ENCODE data around the gene SUSD4.

Gene SUSD4

DNA sequence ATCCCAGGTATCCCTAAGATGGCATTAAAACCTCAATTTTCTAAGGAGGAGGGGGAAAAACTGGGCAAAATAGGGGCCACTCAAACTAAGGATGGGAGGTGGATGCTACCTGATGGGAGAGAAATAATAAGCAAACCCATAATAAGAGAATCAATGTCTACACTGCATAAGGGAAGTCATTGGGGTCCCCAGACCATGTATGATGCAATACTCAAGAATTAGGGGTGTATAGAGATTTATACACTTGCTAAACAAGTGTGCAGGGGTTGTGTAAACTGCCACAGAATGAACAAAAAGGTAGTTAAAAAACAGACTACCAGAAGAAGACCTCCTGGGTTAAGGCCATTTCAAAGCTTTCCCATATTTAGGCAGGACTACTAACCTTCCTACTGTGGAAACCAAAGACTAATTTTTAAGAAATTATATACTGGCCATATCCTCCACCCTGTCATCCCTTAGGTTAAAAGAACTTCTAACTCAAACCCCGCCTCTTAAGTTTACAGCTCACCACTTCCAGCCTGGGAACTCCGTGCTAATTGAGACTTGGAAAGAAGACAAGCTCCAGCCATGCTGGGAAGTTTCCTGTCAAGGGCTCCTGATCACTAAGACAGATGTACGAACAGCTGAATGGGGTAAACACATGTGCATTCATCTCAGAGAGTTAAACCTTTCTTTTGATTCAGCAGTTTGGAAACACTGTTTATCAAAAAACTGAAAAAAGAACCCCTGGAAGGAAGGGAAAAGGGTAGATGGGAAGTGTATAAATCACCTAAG is 156.5 kb downstream of the SUSD4 start:
- DNase-seq = no peak

DNA sequence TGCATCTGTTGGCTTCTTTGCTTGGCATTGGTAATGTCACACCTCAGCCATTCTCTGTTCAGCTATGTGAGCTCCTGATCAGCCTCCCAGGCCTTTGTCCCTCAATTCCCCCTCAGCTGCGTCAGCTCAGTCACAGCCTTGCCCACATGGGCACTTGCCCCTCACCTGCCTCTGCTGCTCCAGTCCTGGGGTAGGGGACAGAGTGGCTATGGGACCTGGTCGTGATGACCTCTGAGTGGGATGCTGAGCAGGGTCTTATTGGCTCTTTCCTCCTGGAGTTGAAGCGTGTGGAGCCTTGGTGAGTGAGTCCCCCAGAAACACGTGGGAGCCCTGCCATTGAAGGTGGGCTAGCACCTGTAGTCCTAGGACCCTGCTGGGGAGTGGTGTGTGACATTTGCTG is 159.6 kb downstream of the SUSD4 start:
- DNase-seq = no peak

DNA sequence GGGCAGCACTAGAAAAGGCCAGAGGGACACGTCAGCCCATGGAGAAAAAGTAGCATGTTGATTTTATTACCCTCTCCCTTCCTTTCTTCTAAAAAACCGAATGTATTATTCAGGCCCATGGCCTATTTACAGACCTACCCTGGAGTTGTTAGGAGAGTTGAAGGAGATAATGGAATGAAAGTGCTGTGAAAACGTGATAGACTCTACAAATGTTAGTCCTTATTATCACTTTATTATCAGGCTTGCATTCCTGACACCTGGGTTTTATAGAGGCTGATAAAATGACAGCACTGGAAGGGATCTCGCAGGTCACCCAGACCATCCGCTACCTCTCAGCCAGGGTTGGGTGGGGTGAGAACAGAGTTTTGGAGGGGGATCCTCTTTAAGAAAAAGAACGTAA is 160.3 kb downstream of the SUSD4 start:
- no peak for DNase-seq

DNA sequence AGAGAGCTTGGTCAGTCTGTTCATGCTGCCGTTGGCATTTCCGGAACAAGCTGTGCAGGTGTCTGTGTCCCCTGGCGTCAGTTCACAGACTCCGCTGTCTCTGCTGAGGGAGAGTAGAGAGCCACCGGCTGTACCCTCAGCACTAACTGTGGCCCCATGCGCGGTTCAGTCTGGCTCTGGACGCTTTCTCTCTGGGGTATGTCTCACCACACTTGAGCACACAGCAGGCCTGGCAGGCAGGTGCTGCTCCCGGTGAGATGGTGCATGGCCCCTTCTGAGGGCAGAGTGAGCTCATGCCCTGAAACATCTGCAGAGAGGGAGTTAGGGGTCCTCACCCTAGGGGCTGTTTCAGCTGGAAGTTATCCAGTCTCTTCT is 161.0 kb downstream of the SUSD4 start:
- DNase-seq = no peak

DNA sequence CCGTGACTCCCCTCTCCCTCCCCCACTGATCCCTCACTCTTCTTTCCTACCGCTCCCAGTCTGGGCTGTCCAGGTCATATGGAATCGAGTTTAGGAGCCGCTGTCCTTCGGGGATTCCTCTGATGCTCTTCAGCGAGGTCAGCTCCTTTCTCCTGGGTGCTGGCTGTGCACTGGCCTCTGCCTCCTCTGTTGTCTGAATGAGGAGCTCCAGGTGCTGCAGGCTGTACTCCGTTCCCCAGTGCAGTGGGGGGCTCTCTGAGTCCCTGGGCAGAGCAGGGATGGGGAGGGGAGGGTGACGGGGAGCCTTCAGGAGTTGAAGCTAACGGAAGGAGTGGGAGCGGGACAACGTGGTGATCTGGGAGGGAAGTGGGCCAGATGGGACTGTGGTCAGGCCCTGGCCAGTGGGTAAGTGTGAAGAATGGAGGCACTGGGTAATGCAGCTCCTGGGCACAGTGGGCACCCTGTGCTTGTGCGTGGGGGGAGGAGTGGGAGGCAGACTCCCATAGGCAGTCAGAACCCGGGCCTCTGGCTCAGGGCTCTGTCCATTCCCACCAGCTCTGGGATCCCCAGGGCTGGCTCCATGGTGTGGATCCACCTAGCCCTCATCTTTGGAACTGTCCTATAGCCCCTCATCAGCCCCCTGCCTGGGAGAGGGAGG is 161.5 kb downstream of the SUSD4 start:
- DNase-seq = no peak

DNA sequence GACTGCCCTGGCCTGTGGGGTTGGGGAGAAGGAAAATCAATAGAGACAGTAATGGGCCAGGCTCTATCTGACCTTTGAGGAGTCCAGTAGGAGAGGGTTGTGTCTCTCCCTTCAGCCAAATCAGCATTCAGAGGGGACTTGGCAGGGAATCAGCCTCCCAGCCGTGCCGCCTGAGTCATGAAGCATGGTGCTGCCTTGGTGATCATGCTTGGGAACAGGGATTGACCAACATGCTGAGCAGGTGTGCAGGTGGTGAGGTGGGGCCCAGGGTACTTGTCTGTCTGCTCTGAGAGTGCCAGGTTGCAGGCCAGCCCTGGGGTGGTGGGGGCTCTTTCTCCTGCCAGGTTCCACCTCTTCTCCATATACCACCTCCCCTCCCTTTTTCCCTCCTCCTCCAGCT is 162.0 kb downstream of the SUSD4 start:
- DNase-seq = no peak

DNA sequence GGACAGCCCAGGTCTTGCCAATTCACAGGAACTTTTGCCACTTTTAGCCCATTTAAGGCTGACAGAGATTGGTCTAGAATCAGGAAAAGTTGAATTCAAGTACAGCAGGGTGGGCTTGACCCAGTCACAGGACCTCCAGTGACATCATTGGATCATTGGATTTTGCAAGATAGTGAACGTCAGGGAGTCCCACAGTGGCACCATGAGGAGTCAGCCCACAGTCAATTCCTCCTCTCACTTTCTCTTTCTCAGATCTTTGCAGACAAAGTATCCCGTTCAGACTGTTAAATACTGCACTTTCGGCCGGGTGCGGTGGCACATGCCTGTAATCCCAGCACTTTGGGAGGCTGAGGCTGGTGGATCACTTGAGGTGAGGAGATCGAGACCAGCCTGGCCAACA is 163.1 kb downstream of the SUSD4 start:
- DNase-seq = no peak

DNA sequence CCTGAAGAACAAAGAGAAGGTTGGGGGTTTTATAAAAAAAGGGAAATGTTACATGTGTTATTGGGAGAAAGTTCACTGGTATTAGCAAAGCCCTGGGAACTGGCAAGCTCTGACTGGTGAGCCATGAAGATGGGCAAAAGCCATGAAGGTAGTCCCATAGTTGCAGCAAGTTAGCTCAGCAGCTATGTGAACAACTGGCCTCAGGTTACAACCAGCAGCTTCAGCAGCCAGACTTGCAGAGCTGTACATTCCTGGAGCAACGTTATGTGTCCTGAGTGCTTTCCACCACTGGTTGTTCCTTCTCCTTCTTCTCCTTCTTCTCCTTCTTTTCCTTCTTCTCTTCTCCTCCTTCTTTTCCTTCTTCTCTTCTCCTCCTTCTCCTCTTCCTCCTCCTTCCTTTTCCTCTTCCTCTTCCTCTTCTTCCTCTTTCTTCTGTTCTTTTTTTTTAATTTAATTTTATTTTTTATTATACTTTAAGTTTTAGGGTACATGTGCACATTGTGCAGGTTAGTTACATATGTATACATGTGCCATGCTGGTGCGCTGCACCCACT is 164.8 kb downstream of the SUSD4 start:
- DNase-seq = no peak

DNA sequence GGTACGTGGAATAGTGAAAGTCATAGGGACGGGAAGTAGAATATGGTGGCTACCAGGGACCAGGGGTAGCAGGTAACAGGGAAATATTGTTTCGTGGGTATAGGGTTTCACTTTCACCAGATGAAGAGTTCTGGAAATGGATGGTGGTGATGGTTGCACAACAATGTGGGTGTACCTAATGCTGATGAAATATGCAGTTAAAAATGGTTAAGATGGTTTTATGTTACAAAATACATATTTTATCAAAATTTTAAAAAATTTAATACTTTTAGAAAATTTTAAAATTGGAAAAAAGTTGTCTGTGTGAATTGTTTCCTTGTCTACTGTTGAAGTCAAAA is 165.4 kb downstream of the SUSD4 start:
- DNase-seq = no peak

DNA sequence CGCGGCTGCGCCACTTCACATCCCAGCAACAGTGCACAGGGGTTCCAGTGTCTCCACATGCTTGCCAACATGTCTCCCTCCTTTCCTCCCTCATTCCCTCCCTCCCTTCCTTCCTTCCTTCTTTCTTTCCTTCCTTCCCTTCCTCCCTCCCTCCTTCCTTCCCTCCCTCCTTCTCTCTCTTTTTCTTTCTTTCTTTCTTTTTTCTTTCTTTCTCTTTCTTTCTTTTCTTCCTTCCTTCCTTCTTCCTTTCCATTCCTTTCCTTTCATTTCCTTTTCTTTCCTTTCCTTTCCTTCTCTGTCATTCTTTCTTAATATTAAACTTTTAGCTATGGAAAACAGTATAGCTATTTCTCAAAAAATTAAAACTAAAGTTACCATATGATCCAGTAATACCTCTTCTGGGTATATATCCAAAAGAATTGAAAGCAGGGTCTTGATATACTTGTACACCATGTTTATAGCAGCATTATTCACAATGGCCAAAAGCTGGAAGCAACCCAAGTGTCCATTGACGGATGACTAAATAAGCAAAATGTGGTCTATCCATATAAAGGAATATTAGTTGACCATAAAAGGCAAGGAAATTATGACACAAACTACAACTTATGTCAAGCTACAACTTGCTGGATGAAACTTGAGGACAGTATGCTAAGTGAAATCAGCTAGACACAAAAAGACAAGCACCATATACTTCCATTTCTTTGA is 165.9 kb downstream of the SUSD4 start:
- no peak for DNase-seq

DNA sequence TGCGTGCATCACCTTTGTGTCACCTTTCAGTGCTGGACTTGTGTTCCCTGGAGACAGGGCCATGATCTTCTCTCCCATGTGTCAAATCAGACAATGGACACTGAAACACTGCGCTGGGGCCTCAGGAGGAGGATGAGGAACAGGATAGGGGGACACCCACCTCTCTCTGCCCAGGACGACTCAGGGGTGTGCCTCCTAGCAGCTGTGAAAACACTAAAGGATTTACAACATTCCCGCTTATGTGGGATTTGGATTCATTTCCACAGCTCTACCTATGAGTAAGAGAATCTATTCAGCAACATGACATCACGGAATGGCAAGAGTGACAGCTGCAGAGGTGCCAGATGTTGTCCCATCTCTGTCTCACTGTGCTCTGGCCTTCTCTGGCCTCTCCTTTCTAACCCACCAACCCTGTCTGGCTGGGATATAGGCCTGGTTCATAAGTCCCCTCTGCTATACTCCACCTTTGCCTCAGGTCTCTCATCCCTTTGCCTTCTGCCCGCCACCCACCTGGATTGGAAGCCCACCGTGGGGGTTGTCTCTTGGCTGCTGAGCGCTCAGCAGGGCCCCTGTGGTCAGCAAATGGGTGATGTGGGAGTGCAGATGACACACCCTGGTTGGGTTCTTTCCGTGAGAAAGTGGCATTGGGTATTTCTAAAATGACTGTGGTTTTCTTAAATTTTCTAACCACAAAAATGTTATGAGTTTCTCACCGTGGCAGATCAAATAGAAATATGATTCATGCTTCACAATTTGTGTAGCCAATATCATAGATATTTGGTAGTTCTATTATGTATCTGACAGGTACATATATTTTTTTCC is 173.9 kb downstream of the SUSD4 start:
- DNase-seq = peak; percentile 72

DNA sequence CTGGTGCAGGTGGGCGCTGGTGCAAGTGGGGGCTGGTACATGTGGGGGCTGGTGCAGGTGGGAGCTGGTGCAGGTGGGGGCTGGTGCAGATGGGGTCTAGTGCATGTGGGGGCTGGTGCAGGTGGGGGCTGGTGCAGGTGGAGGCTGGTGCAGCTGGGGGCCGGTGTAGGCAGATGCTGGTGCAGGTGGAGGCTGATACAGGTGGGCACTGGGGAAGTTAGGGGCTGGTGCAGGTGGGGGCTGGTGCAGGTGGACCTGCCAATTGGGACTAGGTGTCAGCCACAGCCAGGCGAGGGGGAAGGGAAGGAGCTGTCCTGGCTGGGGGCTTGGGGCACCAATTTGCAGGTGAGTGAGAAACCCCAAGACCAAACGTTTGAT is 174.5 kb downstream of the SUSD4 start:
- DNase-seq = no peak

DNA sequence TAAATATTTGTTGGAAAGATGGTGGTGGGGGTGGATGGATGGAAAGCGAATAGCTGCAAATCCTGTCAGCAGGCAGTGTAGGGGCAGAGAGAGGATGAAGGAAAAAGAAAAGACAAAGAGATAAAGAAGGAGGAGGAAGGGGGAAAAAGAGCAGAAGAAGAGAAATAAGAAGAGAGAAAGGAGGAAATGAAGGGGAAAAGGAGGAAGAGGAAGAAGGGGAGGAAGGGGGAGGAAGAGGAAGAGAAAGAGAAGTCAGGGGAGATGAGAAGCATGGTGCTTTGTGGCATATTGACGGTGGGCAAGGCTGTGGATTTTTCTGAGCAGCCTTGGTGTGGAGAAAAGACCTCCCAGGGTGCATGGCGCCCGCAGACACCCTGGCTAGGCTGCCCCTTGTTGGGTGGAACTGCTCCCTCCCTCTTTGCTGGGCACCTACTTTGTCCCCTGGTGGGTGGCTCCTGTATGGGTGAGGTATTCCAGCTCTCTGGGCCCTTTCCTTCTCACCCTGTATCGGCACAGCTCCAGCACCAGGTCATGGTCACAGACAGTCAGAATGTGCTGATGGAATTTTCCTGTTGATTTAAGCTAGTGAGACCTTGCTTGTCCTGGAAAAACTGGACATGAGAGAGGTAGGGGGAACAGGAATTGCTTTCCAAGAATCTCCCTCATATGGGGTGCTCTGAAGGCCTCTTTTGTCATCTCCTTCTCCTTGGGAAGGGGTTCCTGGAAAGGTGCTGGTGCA is 175.2 kb downstream of the SUSD4 start:
- no peak for DNase-seq

DNA sequence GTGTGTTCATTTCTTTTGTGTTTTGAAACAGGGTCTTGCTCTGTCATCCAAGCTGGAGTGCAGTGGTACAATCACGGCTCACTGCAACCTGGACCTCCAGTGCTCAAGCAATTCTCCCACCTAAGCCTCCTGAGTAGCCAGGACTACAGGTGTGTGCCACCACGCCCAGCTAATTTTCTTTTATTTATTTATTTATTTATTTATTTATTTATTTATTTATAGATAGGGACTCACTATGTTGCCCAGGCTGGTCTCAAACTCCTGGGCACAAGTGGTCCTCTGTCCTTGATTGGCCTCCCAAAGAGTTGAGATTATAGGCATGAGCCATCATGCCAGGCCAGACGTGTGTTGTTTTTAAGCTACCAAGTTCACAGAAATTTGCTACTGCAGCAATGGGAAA is 177.2 kb downstream of the SUSD4 start:
- no peak for DNase-seq

DNA sequence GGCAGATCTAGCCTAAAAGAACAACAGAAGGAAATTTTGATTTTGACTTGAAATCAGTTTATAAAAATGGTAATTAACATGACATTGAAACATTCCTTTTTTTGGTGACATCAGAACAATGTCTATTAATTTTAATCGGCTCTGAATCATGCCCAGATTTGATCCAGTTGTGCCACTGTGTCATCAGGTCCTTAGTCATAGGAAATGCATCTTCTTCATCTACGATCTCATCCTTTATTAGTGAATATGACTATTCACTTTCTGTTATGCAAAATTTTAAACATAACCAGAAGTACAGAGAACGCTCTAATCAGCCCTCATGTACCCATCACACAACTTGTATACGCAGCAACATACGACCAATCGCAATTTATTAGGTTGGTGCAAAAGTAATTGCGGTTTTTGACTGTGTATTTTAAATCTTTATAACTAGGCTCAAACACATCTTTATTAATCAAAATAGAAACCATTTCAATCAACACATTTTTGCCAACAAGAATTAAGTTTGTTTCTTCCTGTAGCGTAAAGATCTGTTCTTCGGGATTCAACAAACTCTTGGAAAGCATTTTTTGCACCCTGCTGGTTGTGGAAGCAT is 180.6 kb downstream of the SUSD4 start:
- DNase-seq = no peak

DNA sequence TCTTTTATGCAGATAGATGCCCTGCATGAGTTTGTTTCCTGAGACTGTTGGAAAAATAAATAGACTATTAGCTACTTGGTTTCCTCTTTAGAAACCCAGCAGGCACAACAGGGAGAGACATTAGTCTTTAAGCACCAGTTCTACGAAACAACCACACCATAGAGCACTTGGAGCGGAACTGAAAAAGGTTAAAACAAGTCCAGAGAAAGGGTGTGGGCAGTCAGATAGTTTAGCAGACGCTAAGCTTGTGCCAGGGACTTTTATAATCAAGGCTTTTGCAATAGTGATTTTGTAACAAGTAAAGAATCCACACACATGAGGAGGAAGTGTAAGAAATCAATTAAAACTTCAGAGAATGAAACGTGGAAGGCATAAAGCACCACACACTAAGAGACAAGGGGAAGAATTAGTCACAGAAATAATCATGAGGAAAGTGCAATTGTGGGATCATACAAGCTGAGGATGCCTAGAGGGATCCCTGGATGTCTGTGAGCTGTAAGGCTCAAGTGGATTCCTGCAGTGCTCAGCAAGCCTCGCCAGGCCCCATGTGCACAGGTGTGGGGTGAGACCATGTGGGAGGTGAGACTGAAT is 183.2 kb downstream of the SUSD4 start:
- no peak for DNase-seq

DNA sequence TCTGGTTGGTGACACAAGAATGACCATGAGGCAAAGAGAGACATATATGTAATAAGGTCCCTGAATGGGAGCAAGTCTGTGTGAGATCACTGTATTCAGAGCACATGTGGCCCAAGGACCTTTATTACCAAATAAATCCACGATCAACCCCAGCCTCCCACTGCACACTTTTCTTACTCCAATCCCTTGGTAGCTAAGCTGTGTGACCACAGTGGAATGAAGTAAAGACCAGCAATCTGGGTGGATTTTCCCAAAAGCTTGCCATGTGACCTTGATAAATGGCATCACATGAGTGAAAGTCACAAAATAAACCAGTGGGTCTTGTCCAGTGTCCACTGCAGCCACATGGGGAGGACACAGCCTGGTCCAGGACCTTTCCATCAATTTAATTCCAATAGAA is 184.2 kb downstream of the SUSD4 start:
- DNase-seq = no peak

DNA sequence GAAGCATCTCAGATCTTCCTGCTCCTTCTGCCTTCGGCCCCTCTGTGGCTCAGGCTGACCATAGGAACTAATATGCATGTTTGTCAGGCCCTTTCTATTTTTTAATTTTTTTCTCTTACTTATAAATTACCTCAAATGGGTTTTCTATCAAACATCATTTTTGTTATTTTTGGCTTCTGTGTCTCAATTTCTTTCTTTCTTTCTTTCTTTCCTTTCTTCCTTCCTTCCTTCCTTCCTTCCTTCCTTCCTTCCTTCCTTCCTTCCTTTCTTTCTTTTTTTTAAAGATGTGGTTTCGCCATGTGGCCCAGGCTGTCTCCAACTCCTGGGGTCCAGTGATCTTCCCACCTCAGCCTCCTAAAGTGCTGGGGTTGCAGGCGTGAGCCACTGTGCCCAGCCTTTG is 184.7 kb downstream of the SUSD4 start:
- no peak for DNase-seq

DNA sequence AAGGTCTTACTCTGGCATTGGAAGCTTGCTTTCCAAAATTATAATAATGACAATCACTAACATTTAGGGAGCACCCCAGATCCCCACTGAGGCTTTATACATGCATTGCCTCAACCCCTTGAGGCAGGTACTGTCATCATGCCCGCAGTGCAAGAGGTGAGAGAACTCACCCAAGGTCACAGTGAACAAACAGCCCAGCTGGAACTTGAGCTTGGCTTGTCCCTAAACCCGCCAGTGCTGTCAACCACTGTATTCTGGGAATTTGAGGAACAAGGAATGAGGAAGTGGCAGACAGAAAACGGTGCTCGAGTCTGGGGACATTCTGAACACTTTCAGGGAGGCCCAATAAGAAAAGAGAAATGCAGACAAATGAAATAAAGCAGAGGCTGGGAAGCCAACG is 186.3 kb downstream of the SUSD4 start:
- no peak for DNase-seq

DNA sequence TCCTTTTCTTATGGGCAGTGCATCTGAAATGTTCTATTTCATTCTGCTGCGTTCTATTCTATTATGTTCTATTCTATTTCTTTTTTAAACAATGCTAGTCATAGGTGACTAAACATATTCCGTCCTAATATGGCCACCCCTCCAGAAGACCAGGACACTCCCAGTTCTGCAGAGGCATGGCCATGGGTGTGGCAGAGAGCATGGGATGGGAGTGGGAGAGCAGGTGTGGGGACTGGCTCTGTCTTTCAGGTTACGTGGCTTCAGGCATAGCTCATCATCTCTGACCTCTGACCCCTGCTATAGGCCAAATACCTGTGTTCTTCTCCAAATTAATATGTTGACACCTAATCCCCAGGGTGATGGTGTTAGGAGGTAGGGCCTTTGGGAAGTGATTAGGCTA is 187.5 kb downstream of the SUSD4 start:
- DNase-seq = no peak

DNA sequence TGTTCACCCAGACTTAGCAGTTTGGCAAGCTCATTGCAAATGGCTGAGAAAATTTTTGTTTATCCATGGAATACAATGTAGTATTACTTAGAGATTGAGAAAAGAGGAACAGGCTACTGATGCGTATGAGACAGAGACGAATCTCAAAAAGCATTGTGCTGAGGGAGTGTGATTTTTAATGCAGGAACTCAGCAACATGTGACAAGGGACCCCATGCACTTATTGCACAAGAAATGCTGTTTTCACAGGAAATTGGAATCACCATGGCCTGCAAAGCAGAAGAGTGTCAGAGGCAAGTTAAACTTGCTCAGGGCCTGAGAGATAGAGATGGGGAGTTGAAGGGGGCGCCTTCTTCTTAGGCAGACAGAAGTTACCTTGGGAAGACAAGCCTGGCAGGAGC is 188.3 kb downstream of the SUSD4 start:
- DNase-seq = no peak

DNA sequence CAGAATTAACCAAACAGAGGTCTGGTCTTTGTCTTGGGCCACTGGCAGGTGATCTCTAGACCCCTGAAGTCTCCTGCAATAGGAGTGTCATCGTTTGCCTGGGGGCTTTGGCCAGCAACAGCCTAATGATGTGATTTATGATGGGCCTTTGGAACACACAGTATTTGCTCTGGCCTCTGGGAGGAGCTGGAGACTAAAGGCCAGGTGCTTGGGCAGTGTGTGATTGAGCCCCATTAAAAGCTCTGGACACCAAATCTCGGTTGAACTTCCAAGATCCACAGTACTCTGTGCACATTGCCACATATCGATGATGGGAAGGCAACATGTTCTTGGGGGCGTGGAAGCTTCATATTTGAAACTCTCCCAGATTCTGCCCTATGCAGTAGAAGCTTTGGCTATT is 188.9 kb downstream of the SUSD4 start:
- DNase-seq = no peak

Measured in activated naive CD4-positive, alpha-beta T cell treated with Interleukin-2 at 50 U/mL for 16 hours (primary cell).